Measurements from ENCODE around the gene CCDC13.

Gene CCDC13

DNA sequence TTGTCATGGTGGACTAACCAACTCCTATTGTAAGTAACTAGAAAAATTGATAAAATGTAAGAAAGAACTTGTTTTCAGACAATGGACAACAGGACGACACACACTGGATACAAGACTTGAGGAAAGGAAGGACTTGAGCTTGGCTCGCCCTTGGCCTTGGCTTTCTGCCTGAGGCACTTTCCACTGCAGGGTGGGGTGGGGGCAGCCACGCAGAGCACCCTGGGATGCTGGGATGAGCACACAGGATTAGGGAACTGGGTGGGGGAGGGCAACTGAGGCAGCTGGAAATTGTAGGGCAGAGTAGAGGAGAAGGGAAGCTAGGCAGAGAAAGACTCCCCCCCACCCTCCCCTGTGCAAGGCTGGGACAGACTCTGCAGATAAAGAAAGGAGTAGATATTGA is 45.0 kb downstream of the CCDC13 start:
- H3K4me3 ChIP-seq (ENCODE audit: control insufficient read depth in 1 of 7, extremely low read depth in 1 of 7, insufficient read depth in 4 of 7, low read depth in 2 of 7, low read length in 6 of 7): no peak overlapping the region
- H3K27me3 ChIP-seq (replicated peaks in 2 of 5; ENCODE audit: control insufficient read depth in 4 of 5, insufficient read depth in 5 of 5, low read length in 4 of 5): peaks cover 0 to 4% (median 0%) of the 10 kb centered on the region in 5 experiments
- ChIA-PET CTCF (no interaction called here), POLR2A (no interaction called here)
- no peaks in the 10 kb centered on the region for H3K36me3 ChIP-seq (ENCODE audit: control insufficient read depth in 4 of 4, insufficient read depth in 4 of 4, low read length in 3 of 4)
- H3K9me3 ChIP-seq (ENCODE audit: control extremely low read depth in 1 of 5, control insufficient read depth in 4 of 5, insufficient read depth in 2 of 5, low read depth in 1 of 5, low read length in 4 of 5): no peaks in the 10 kb centered on the region
- H3K4me1 ChIP-seq (ENCODE audit: control extremely low read depth in 1 of 4, control insufficient read depth in 4 of 4, insufficient read depth in 4 of 4, low read length in 3 of 4): no peaks in the 10 kb centered on the region
- no peak for DNase-seq
- 88% methylated on average over 3 of the region's 3 CpGs for WGBS (ENCODE audit: insufficient coverage)
- H3K27ac ChIP-seq (ENCODE audit: insufficient read depth in 1 of 2, low read depth in 1 of 2, low read length in 2 of 2, poor library complexity in 1 of 2, severe bottlenecking in 2 of 2): no peak overlapping the region

DNA sequence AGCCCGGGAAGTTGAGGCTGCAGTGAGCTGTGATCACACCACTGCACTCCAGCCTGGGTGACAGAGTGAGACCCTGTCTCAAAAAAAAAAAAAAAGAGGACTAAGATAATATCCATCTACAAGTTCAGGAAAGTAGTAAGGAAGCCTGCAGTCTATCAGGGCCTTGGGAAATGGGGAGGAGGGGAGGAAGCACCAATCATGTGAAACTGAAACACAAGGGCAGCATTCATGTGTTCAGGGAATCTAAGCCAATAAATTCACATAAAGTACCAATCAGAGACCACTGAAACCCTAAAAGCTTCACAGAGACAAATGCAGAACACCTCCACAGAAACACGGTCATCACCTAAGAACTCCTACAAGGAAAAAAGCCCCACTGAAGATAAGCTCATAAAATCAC is 47.6 kb downstream of the CCDC13 start:
- Histone ChIP-seq H3K27me3 (replicated peaks in 2 of 5; ENCODE audit: control insufficient read depth in 4 of 5, insufficient read depth in 5 of 5, low read length in 4 of 5) (peaks cover 0 to 4% (median 0%) of the 10 kb centered on the region in 5 experiments), H3K36me3 (ENCODE audit: control insufficient read depth in 4 of 4, insufficient read depth in 4 of 4, low read length in 3 of 4) (no peaks in the 10 kb centered on the region), H3K9me3 (ENCODE audit: control extremely low read depth in 1 of 5, control insufficient read depth in 4 of 5, insufficient read depth in 2 of 5, low read depth in 1 of 5, low read length in 4 of 5) (no peaks in the 10 kb centered on the region), H3K27ac (ENCODE audit: insufficient read depth in 1 of 2, low read depth in 1 of 2, low read length in 2 of 2, poor library complexity in 1 of 2, severe bottlenecking in 2 of 2) (no peak overlapping the region), H3K4me3 (ENCODE audit: control insufficient read depth in 1 of 7, extremely low read depth in 1 of 7, insufficient read depth in 4 of 7, low read depth in 2 of 7, low read length in 6 of 7) (no peak overlapping the region), H3K4me1 (ENCODE audit: control extremely low read depth in 1 of 4, control insufficient read depth in 4 of 4, insufficient read depth in 4 of 4, low read length in 3 of 4) (no peaks in the 10 kb centered on the region)
- POLR2A ChIA-PET: interaction anchor here (0.7 kb wide), 1 partner anchor 172 kb away, joined by 3 read pairs; no protein-coding TSS in a partner anchor
- WGBS (ENCODE audit: insufficient coverage): 100% methylated on average over 1 of the region's 2 CpGs
- no peak for DNase-seq
- CTCF ChIA-PET: no interaction called here

DNA sequence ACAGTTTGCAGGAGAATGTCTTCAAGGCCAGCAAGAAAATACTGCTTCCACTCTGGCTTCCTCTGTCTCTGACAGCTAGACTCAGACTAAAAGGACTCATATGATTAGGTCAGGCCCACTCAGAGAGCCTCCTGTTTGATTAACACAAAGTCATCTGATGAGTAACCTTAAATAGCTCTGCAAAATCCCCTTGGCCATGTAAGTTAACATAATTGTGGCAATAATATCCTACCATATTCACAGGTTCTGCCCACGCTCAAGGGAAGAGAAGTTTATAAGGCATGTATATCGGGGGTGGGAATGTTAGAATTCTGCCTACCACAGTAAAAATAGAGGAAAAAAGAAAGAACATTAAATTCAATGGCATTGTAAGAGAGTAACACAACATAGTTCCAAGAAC is 49.8 kb downstream of the CCDC13 start:
- Histone ChIP-seq H3K27me3 (replicated peaks in 2 of 5; ENCODE audit: control insufficient read depth in 4 of 5, insufficient read depth in 5 of 5, low read length in 4 of 5) (peaks cover 0 to 3% (median 0%) of the 10 kb centered on the region in 5 experiments), H3K4me3 (ENCODE audit: control insufficient read depth in 1 of 7, extremely low read depth in 1 of 7, insufficient read depth in 4 of 7, low read depth in 2 of 7, low read length in 6 of 7) (no peak overlapping the region), H3K9me3 (ENCODE audit: control extremely low read depth in 1 of 5, control insufficient read depth in 4 of 5, insufficient read depth in 2 of 5, low read depth in 1 of 5, low read length in 4 of 5) (no peaks in the 10 kb centered on the region), H3K4me1 (ENCODE audit: control extremely low read depth in 1 of 4, control insufficient read depth in 4 of 4, insufficient read depth in 4 of 4, low read length in 3 of 4) (no peaks in the 10 kb centered on the region), H3K36me3 (ENCODE audit: control insufficient read depth in 4 of 4, insufficient read depth in 4 of 4, low read length in 3 of 4) (no peaks in the 10 kb centered on the region), H3K27ac (ENCODE audit: insufficient read depth in 1 of 2, low read depth in 1 of 2, low read length in 2 of 2, poor library complexity in 1 of 2, severe bottlenecking in 2 of 2) (no peak overlapping the region)
- ChIA-PET POLR2A (no interaction called here), CTCF (no interaction called here)
- no CpG with 5 or more reads among the region's 2 CpGs for WGBS (ENCODE audit: insufficient coverage)
- DNase-seq: no peak
